Measurements from ENCODE around the gene RYR1. TPM values are rescaled to one million over a fixed set of nuclear protein-coding genes. Genes with fewer than 3 reads are reported as not detected.

RYR1 gene
- total RNA-seq, 6 experiments from 2014 or later: 0.12 to 1.1 (median 0.49) TPM

DNA sequence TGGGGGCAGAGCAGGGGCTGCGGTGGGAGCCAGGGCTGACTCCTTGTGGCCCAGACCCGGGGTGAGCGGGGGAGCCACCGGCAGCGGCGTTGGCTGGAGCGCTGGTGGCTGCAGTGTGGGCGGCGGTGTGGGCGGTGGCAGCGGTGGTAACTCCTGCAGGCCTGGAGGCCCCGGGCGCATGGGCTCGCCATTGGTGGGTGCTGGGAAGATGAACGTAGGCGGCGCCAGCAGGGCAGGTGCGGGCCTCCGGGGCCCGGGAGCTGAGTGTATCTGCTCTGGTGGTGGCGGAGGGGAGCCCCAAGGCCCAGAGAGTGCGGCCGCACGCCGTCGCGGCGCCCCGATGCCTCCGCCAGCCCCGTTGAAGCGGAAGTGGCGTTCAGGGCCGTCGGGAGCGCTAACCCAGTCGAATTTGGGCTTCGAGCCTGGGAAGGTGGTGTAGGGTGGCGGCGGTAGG, 47.7 kb upstream of the RYR1 start:
- intact Hi-C loops (cut with DNase I): no loop called here
- Histone ChIP-seq H3K4me3 (no peak overlapping the region), H3K4me1 (peaks cover 0 to 9% (median 0%) of the 10 kb centered on the region in 4 donors), H3K27ac (no peak overlapping the region), H3K36me3 (peaks cover 0 to 30% (median 14%) of the 10 kb centered on the region in 4 donors), H3K9me3 (no peaks in the 10 kb centered on the region), H3K27me3 (no peaks in the 10 kb centered on the region)
- no peak for DNase-seq
- TF ChIP-seq POLR2A (IDR thresholded peaks at IDR 0.05): no peak
- TF ChIP-seq, protein P1, sequence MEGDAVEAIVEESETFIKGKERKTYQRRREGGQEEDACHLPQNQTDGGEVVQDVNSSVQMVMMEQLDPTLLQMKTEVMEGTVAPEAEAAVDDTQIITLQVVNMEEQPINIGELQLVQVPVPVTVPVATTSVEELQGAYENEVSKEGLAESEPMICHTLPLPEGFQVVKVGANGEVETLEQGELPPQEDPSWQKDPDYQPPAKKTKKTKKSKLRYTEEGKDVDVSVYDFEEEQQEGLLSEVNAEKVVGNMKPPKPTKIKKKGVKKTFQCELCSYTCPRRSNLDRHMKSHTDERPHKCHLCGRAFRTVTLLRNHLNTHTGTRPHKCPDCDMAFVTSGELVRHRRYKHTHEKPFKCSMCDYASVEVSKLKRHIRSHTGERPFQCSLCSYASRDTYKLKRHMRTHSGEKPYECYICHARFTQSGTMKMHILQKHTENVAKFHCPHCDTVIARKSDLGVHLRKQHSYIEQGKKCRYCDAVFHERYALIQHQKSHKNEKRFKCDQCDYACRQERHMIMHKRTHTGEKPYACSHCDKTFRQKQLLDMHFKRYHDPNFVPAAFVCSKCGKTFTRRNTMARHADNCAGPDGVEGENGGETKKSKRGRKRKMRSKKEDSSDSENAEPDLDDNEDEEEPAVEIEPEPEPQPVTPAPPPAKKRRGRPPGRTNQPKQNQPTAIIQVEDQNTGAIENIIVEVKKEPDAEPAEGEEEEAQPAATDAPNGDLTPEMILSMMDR (IDR thresholded peaks at IDR 0.05): no peak
- ATAC-seq: no peak
- 33% methylated on average over 1 of the region's 40 CpGs for WGBS (ENCODE audit: insufficient coverage, low coverage, low lambda C conversion rate, missing lambda C conversion rate)

DNA sequence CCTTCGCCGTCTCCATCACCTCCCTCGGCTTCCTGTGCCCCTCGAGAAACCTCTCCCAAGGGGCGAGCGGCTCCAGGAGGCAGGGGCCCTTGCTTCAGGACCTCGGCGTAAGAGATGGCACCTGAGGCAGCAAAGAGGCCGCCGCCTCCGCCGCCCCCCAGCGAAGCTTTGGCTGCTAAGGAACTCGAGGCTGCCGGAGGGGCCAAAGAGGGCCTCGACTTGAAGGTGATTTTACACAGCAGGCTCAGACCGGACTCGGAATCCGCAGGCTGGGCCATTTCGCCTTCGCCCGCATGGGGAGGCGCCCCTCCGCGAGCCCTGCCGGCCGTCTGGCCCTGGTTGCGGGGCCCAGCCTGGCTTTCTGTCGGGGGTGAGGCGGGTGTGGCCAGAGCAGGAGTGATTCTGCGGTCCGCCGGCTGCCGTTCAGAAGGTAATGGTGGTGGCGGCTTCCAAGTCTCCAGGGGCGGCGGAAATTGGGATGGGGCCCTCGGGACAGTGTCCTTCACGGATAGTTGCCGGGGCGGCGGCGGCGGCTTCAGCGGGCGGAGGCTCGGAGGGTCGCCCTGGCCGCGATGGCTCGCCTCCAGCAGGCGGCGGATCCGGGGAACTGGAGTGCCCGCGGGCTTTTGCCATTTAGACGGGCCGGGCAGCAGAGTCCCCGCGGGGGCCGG, 47.1 kb upstream of the RYR1 start:
- H3K27ac ChIP-seq: no peak overlapping the region
- ATAC-seq (no peak), DNase-seq (no peak)
- intact Hi-C loops (cut with DNase I): no loop called here
- WGBS (ENCODE audit: insufficient coverage, low coverage, low lambda C conversion rate, missing lambda C conversion rate): 51% methylated on average over 10 of the region's 61 CpGs
- H3K36me3 ChIP-seq: peaks cover 0 to 24% (median 8%) of the 10 kb centered on the region in 4 donors
- H3K9me3 ChIP-seq: no peaks in the 10 kb centered on the region
- TF ChIP-seq, protein P1 (IDR thresholded peaks at IDR 0.05): no peak
- no peak for TF ChIP-seq POLR2A (IDR thresholded peaks at IDR 0.05)
- H3K27me3 ChIP-seq: no peaks in the 10 kb centered on the region
- peaks cover 0 to 9% (median 0%) of the 10 kb centered on the region in 4 donors for H3K4me1 ChIP-seq
- no peak overlapping the region for H3K4me3 ChIP-seq

DNA sequence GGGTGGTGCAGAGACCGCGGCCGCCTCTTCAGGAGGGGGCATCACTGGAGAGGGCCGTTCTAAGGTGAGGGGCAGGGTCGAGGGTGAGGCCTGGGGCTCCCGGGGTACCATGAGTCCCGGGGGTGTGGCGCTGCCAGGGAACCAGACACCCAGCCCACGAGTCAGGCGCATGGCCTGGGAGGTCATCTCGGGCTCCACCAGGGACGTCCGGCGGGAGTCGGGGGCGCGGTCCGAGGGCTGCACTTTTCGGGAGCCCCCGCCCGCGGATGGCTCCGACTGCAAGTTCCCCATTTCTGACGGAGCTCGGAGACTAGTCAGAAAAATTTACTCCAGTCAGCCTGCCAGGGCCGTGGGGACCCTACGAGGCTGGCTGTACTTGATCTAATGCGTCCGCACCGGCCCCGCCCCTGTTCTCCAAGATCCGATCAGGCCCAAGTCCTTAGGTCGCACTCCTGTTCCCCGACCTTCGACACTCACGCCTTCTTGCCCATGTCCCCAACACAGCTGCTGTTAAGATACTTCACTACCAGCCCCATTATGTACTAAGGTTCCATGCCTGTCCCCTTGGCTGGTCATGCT, 46.4 kb upstream of the RYR1 start:
- Histone ChIP-seq H3K27ac (no peak overlapping the region), H3K9me3 (no peaks in the 10 kb centered on the region), H3K4me3 (peak overlapping the region in 1 of 3 donors; percentile 32), H3K4me1 (peaks cover 0 to 9% (median 0%) of the 10 kb centered on the region in 4 donors), H3K27me3 (no peaks in the 10 kb centered on the region), H3K36me3 (peaks cover 0 to 18% (median 4%) of the 10 kb centered on the region in 4 donors)
- intact Hi-C loops (cut with DNase I): no loop called here
- under 1% methylated on average over 23 of the region's 36 CpGs for WGBS (ENCODE audit: insufficient coverage, low coverage, low lambda C conversion rate, missing lambda C conversion rate)
- peak; percentile 3 to 15 (median 7) for ATAC-seq
- peak in 1 of 3 donors; percentile 47 for DNase-seq
- no peak for TF ChIP-seq POLR2A (IDR thresholded peaks at IDR 0.05)
- TF ChIP-seq, protein P1 (IDR thresholded peaks at IDR 0.05): no peak

DNA sequence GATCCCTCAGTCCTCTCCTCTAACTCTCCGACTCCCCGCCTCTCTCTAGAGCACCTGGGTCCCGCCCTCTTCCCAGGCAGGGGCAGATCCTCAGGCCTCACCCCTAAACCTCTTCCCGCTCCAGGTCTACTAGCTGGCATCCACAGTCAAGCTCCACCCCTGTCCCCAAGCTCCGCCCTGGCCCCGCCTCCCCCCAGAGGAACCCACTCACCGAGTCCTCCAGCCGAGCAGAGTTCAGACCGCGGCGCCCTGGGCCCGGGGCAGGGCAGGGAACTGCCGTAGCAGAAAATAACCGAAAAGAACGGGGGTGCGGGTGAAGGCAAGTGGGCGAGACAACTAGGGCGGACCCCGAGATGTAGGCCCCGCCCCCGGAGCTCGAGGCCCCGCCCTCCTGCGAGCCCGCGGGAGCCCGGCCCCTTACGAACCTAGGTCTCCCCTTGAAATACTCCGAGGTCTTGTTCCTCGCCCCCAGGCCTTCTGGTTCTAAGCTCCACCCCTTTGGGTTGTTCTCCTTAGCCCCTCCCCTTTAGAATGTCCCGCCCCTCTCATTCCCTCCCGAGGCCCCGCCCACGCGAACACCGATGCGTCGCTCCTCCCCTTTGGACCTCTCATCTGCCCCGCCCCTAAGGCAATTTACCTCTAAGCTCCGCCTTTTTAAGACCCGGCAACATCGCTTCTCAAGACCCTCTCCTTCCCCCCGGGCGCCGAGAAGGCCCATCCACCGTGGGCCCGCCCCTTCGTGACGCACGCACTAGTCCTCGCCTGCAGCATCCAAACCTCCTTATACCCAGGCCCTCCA, 45.7 kb upstream of the RYR1 start, which contains the start of gene GGN:
TSS of gene GGN (minus strand) at position 485 of the 799 bp plus-strand sequence. CDS start 773 bp downstream, outside the sequence.
- H3K27ac ChIP-seq: no peak within 1 kb of the TSS
- no peaks in the 10 kb centered on the region for H3K9me3 ChIP-seq
- WGBS (ENCODE audit: insufficient coverage, low coverage, low lambda C conversion rate, missing lambda C conversion rate): 7% methylated on average over 18 of the region's 51 CpGs
- no peaks in the 10 kb centered on the region for H3K27me3 ChIP-seq
- H3K4me1 ChIP-seq: peaks cover 0 to 9% (median 0%) of the 10 kb centered on the region in 4 donors
- intact Hi-C loops (cut with DNase I): no loop called here
- peak within 1 kb of the TSS; percentile 32 to 48 (median 32) for H3K4me3 ChIP-seq
- TF ChIP-seq POLR2A (IDR thresholded peaks at IDR 0.05): peak; percentile 46
- TF ChIP-seq, protein P1 (IDR thresholded peaks at IDR 0.05): no peak
- DNase-seq (peak; percentile 76 to 79 (median 77)), ATAC-seq (peak; percentile 79 to 83 (median 81))
- peaks cover 0 to 11% (median 2%) of the 10 kb centered on the region in 4 donors for H3K36me3 ChIP-seq

Measured in right lobe of liver (tissue), 6 donors.